Spleen (tissue), 11 donors: ENCODE measurements around the gene RERE. TPM values are rescaled to one million over a fixed set of nuclear protein-coding genes. Genes with fewer than 3 reads are reported as not detected.
A peak's percentile ranks its signal among the peaks of the same experiment; 100 is the strongest.

Source experiments
- DNase-seq: peaks from one replicate; pipeline ENCODE4 v3.0.0-alpha.2; 2020
- H3K27ac ChIP-seq, 8 donors: fragments of 200-600 bp; sonication (generic) in 7 of 8; 1 replicate in 4 of 8; 2 replicates in 4 of 8; pipeline versions ENCODE4 v1.5.0 to v1.8.0; 2016 to 2021; ENCODE audit warnings: inconsistent platforms in 4 of 8, mild to moderate bottlenecking in 4 of 8, moderate library complexity in 1 of 8
- H3K27me3 ChIP-seq, 7 donors: fragments of 200-600 bp; sonication (generic) in 6 of 7; replicated peaks in 1 of 7; 1 replicate in 4 of 7; 2 replicates in 3 of 7; pipeline versions ENCODE4 v1.5.0 to v1.8.0; 2016 to 2021; ENCODE audit warnings: inconsistent platforms in 3 of 7, mild to moderate bottlenecking in 1 of 7
- H3K36me3 ChIP-seq, 6 donors: fragments of 200-600 bp; sonication (generic) in 5 of 6; 1 replicate in 4 of 6; 2 replicates in 2 of 6; pipeline versions ENCODE4 v1.5.0 to v1.8.0; 2016 to 2021; ENCODE audit warnings: inconsistent platforms in 2 of 6
- H3K4me1 ChIP-seq, 6 donors: fragments of 200-600 bp; sonication (generic) in 5 of 6; 1 replicate in 3 of 6; 2 replicates in 3 of 6; pipeline versions ENCODE4 v1.5.0 to v1.8.0; 2016 to 2021; ENCODE audit warnings: inconsistent platforms in 3 of 6
- H3K4me3 ChIP-seq, 8 donors: fragments of 200-600 bp; sonication (generic) in 7 of 8; 1 replicate in 4 of 8; 2 replicates in 4 of 8; pipeline versions ENCODE4 v1.5.0 to v1.8.0; 2016 to 2021; ENCODE audit warnings: inconsistent platforms in 4 of 8, mild to moderate bottlenecking in 4 of 8, moderate library complexity in 2 of 8
- H3K9me3 ChIP-seq, 8 donors: fragments of 200-600 bp; sonication (generic) in 7 of 8; 1 replicate in 4 of 8; 2 replicates in 4 of 8; pipeline versions ENCODE4 v1.5.0 to v1.8.0; 2016 to 2021; ENCODE audit warnings: inconsistent platforms in 4 of 8
- POLR2A ChIP-seq, 3 donors: fragments of 450-650 bp; IDR thresholded peaks; one replicate each; pipeline ENCODE4 v1.5.1; 2017; ENCODE audit warnings: antibody characterized with exemption in 3 of 3, mild to moderate bottlenecking in 1 of 3
- POLR2AphosphoS5 ChIP-seq, 3 donors: sonication (generic); formaldehyde crosslinking; IDR thresholded peaks; one replicate each; pipeline ENCODE4 v1.5.1; 2017; ENCODE audit warnings: antibody characterized with exemption in 3 of 3
- WGBS, 5 donors: extraction: QIAGEN DNeasy Blood & Tissue Kit in 3 of 5; methylation state at CpG; one replicate each; pipeline versions ENCODE4 v1.1.5 to v1.1.7; 2013 to 2018; 5-methylcytosine and 5-hydroxymethylcytosine counted together
- intact Hi-C: fragments of 100-400 bp; cut with DNase I; formaldehyde crosslinking; loops from one replicate; pipeline ENCODE4 v1.15.0; 2023; ENCODE audit warnings: low total_unique reads
- polyA plus RNA-seq, 3 donors: library from polyadenylated mRNA; stranded (reverse); fragments of 200-250 nt; gene quantifications; one replicate each; pipeline ENCODE4 v1.2.1, GENCODE V29; 2013
- total RNA-seq, 7 donors: library from RNA; depleted of rRNA in 3 of 7; stranded (reverse); fragments of >200 nt in 3 of 7; fragmentation: NEBNext Ultra II Directional in 4 of 7; extraction: Animal tissue kit (Norgen Biotek cat#: 25700) in 4 of 7; gene quantifications; one replicate each; pipeline versions ENCODE4 v1.1.0 to v1.2.1, GENCODE V29; 2016 to 2021
- TF ChIP-seq, protein P1 (sequence below), 11 experiments: fragments of 200-600 bp in 7 of 11; fragments of 450-650 bp in 4 of 11; sonication (generic) in 4 of 11; IDR thresholded peaks in 8 of 11; conservative IDR thresholded peaks in 3 of 11; 1 replicate in 7 of 11; 2 replicates in 4 of 11; pipeline versions ENCODE4 v1.4.0 to v1.8.0; 2016 to 2021; ENCODE audit warnings: antibody characterized with exemption in 11 of 11, inconsistent platforms in 4 of 11, mild to moderate bottlenecking in 1 of 11
- donor health status: healthy with polysubstance abuse.
- donor health status: DM: no; HTN: no; CAD: no; lungs with moderate emphysema.
- donor health status: DM: no; HTN: no; CAD: no.
- donor health status: Bipolar disorder and iron deficiency.
- donor health status: healthy.
- donor health status: DM: no; HTN: no; CAD: no.
- donor health status: DM: yes; HTN: yes; CAD: no.

Gene RERE
- total and polyA plus RNA-seq, 10 donors: 10.3 to 149 (median 117) TPM

- Histone ChIP-seq H3K9me3 (no peaks in the 10 kb centered on the region), H3K36me3 (no peaks in the 10 kb centered on the region), H3K4me3 (no peak overlapping the region), H3K27me3 (no peaks in the 10 kb centered on the region), H3K27ac (no peak overlapping the region), H3K4me1 (peaks cover 4 to 72% (median 42%) of the 10 kb centered on the region in 6 donors)
- no peak for DNase-seq
- TF ChIP-seq POLR2A (IDR thresholded peaks at IDR 0.05) (no peak), POLR2AphosphoS5 (IDR thresholded peaks at IDR 0.05) (no peak)
- TF ChIP-seq, protein P1, sequence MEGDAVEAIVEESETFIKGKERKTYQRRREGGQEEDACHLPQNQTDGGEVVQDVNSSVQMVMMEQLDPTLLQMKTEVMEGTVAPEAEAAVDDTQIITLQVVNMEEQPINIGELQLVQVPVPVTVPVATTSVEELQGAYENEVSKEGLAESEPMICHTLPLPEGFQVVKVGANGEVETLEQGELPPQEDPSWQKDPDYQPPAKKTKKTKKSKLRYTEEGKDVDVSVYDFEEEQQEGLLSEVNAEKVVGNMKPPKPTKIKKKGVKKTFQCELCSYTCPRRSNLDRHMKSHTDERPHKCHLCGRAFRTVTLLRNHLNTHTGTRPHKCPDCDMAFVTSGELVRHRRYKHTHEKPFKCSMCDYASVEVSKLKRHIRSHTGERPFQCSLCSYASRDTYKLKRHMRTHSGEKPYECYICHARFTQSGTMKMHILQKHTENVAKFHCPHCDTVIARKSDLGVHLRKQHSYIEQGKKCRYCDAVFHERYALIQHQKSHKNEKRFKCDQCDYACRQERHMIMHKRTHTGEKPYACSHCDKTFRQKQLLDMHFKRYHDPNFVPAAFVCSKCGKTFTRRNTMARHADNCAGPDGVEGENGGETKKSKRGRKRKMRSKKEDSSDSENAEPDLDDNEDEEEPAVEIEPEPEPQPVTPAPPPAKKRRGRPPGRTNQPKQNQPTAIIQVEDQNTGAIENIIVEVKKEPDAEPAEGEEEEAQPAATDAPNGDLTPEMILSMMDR (IDR thresholded peaks at IDR 0.05 in 8 of 11, conservative IDR thresholded peaks at IDR 0.05 in 3 of 11): no peak
- intact Hi-C loops: loop anchor here (10.0 kb wide), 1 partner anchor 105 kb away; no protein-coding TSS in a partner anchor
- WGBS, 5 donors: 85 to 97% (median 90%) methylated on average over 3 of the region's 3 CpGs
These were observed 287.5 kb downstream of the RERE start for GRCh38 chr1:8529901-8530300.

DNA sequence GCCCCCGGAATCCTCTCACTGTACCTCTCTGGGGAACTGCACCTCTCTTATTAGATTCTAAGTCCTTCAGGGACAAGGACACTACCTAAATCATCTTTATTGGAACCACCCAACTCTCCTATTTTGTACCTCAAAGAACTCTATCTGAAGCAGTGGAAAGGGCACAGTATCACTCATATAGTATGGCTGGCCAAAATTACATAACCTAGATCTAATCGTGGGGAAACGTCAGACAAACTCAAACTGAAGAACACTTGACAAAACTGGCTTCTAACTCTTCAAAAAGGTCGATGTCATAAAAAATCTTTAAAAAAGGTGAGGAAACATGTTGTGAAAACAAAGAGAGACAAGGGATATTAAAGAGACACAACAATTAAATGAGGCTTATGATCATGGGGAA, 289.5 kb downstream of the RERE start:
- TF ChIP-seq POLR2AphosphoS5 (IDR thresholded peaks at IDR 0.05): no peak
- TF ChIP-seq, protein P1 (IDR thresholded peaks at IDR 0.05 in 8 of 11, conservative IDR thresholded peaks at IDR 0.05 in 3 of 11): no peak
- TF ChIP-seq POLR2A (IDR thresholded peaks at IDR 0.05): no peak
- intact Hi-C loops: loop anchor here (10.0 kb wide), 1 partner anchor 103 kb away; no protein-coding TSS in a partner anchor
- H3K4me1 ChIP-seq: peaks cover 12 to 72% (median 47%) of the 10 kb centered on the region in 6 donors
- WGBS, 5 donors: 24 to 48% (median 35%) methylated on average over 4 of the region's 4 CpGs
- H3K4me3 ChIP-seq: no peak overlapping the region
- DNase-seq: no peak
- peak overlapping the region in 6 of 8 donors; percentile 30 to 91 (median 87) for H3K27ac ChIP-seq
- H3K36me3 ChIP-seq: peaks cover 0 to under 1% (median 0%) of the 10 kb centered on the region in 6 donors
- H3K9me3 ChIP-seq: no peaks in the 10 kb centered on the region
- no peaks in the 10 kb centered on the region for H3K27me3 ChIP-seq

DNA sequence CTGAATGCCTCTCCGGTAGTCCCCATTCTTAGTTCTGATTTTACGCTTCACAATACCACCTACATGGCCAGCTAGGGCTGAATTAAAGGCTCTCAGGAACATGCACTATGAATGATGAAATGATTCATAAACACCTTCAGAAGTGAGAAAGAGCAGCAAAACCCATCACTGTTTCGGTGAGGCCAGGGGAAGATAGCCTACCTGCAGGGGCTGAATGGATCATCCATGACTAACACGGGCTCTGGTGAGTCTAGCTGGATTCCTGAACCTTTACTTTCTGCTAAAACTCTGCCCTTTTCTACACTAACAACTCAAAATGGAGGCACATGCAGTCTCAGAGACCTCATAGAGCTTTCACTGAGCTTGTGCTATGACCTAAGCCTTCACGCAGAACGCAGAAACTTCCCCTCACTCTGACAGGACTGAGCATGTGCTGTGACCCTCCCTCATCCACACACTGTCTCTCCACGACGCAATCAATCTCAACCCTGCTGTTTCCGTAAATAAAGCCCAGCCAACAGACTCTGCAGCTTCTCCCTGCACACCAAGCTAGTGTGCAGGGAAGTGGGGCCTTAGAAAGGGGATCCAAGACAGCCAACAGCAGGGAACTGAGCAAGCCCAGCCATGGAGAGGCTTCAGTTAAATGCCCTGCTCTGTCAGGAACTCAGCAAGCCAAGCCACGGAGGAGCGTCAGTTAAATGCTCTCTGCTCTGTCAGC, 291.7 kb downstream of the RERE start:
- Histone ChIP-seq H3K4me1 (peaks cover 12 to 81% (median 50%) of the 10 kb centered on the region in 6 donors), H3K9me3 (no peaks in the 10 kb centered on the region), H3K27me3 (no peaks in the 10 kb centered on the region), H3K4me3 (peak overlapping the region; percentile 20 to 65 (median 41)), H3K27ac (peak overlapping the region; percentile 67 to 91 (median 86)), H3K36me3 (peaks cover 0 to 6% (median 0%) of the 10 kb centered on the region in 6 donors)
- DNase-seq: peak; percentile 84
- WGBS, 5 donors: 2 to 20% (median 8%) methylated on average over 11 of the region's 11 CpGs
- TF ChIP-seq POLR2A (IDR thresholded peaks at IDR 0.05) (no peak), POLR2AphosphoS5 (IDR thresholded peaks at IDR 0.05) (peak in 2 of 3 donors; percentile 83 to 90)
- TF ChIP-seq, protein P1 (IDR thresholded peaks at IDR 0.05 in 8 of 11, conservative IDR thresholded peaks at IDR 0.05 in 3 of 11): no peak
- intact Hi-C loops: loop anchor here (10.0 kb wide), 1 partner anchor 101 kb away; no protein-coding TSS in a partner anchor

DNA sequence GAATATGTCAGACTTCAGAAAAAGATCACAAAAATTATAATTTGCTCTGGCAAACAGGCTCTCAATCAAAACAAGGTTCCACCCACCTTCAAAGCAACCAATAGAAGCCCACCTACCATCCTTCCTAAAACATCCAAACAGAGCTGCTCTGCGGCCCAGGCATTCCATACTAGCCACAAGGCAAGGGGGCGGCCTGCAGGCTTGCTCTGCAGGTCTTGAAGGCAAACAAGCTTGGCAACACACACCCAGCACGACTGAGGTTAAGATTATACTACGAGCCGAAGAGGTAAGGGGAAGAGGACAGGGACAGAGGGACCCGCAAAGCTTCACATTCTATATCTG, 292.3 kb downstream of the RERE start:
- no peak for DNase-seq
- intact Hi-C loops: loop anchor here (10.0 kb wide), 1 partner anchor 100 kb away; no protein-coding TSS in a partner anchor
- Histone ChIP-seq H3K4me1 (peaks cover 14 to 86% (median 50%) of the 10 kb centered on the region in 6 donors), H3K27me3 (no peaks in the 10 kb centered on the region), H3K9me3 (no peaks in the 10 kb centered on the region), H3K4me3 (peak overlapping the region; percentile 20 to 65 (median 41)), H3K27ac (peak overlapping the region; percentile 67 to 91 (median 86)), H3K36me3 (peaks cover 0 to 6% (median 0%) of the 10 kb centered on the region in 6 donors)
- WGBS, 5 donors: 7 to 25% (median 10%) methylated on average over 6 of the region's 6 CpGs
- TF ChIP-seq, protein P1 (IDR thresholded peaks at IDR 0.05 in 8 of 11, conservative IDR thresholded peaks at IDR 0.05 in 3 of 11): no peak
- TF ChIP-seq POLR2AphosphoS5 (IDR thresholded peaks at IDR 0.05) (no peak), POLR2A (IDR thresholded peaks at IDR 0.05) (no peak)
